Mucosa of descending colon (tissue), 3 donors: ENCODE results near the gene RCAN2. TPM values are rescaled to one million over a fixed set of nuclear protein-coding genes. Genes with fewer than 3 reads are reported as not detected.

Experiments
- ATAC-seq: fragments of 200-7000 bp; cut with Tn5 transposase; one replicate; pipeline ENCODE4 v1.9.1; 2020; ENCODE audit warnings: mild to moderate bottlenecking, moderate library complexity
- DNase-seq, 3 donors: peaks; one replicate each; pipeline ENCODE4 v3.0.0-alpha.2; 2020
- H3K36me3 ChIP-seq: fragments of 200-600 bp; one replicate; pipeline ENCODE4 v1.8.0; 2021; ENCODE audit warnings: low read depth, mild to moderate bottlenecking
- H3K4me1 ChIP-seq: fragments of 200-600 bp; one replicate; pipeline ENCODE4 v1.8.0; 2021; ENCODE audit warnings: low read depth, mild to moderate bottlenecking
- H3K4me3 ChIP-seq: fragments of 200-600 bp; one replicate; pipeline ENCODE4 v1.8.0; 2021; ENCODE audit warnings: mild to moderate bottlenecking
- H3K9me3 ChIP-seq: fragments of 200-600 bp; one replicate; pipeline ENCODE4 v1.8.0; 2021; ENCODE audit warnings: mild to moderate bottlenecking
- CTCF ChIP-seq: fragments of 200-600 bp; IDR thresholded peaks from one replicate; pipeline ENCODE4 v1.8.0; 2022; ENCODE audit warnings: antibody characterized with exemption, mild to moderate bottlenecking
- intact Hi-C, 2 donors: fragments of 100-400 bp; cut with DNase I in 1 of 2; cut with micrococcal nuclease in 1 of 2; formaldehyde crosslinking; loops; one replicate each; pipeline versions ENCODE4 v1.11.0 to v1.11.1; 2022; cut with DNase I, micrococcal nuclease
- total RNA-seq, 3 donors: library from RNA; stranded (reverse); fragmentation: NEBNext Ultra II Directional in 2 of 3; extraction: Animal tissue kit (Norgen Biotek cat#: 25700) in 2 of 3; gene quantifications; one replicate each; pipeline versions ENCODE4 v1.2.1 to v1.2.4, GENCODE V29; 2021 to 2023
- donor health status: DM: no; HTN: no; CAD: no; lungs with moderate emphysema.
- donor health status: DM: no; HTN: no; CAD: no.
- donor health status: DM: no; HTN: yes; CAD: no.

Gene RCAN2
- total RNA-seq, 3 donors from 2014 or later, result 5.1 to 6.6 (median 6.1) TPM

- ATAC-seq (no peak), DNase-seq (no peak)
- Histone ChIP-seq H3K4me1 (no peaks in the 10 kb centered on the region), H3K36me3 (no peaks in the 10 kb centered on the region), H3K4me3 (no peak overlapping the region), H3K9me3 (no peaks in the 10 kb centered on the region)
- TF ChIP-seq CTCF, result no peak
- intact Hi-C loops, result no loop called here
Observed at GRCh38 chr6:46191961-46192360, 299.3 kb downstream of the RCAN2 start.

DNA sequence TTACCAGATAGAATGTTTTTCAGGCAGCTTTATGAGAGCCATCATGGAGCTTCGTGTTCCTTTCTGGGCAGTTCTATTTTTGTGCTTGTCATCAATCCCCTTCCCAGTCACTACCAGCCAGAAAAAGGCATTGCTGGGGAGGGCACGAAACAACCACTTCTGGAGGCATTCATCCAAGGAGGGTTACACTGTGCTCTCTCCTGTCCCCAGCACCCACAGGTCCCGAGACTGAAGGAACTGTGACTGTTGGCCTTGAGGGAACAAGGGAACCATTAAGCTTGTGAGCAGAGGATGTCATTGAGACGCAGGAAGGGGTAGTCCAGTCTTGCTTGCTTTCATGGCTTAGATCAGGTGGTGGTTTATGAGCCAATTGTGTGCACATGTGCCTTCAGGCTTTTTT lies 300.4 kb downstream of the RCAN2 start:
- intact Hi-C loops, result no loop called here
- TF ChIP-seq CTCF, result no peak
- ATAC-seq, result no peak

GRCh38 chr6:46189726-46190125 lies 301.5 kb downstream of the RCAN2 start:
- Histone ChIP-seq H3K4me3 (no peak overlapping the region), H3K4me1 (no peaks in the 10 kb centered on the region), H3K36me3 (no peaks in the 10 kb centered on the region), H3K9me3 (no peaks in the 10 kb centered on the region)
- intact Hi-C loops, result no loop called here
- no peak for ATAC-seq
- no peak for TF ChIP-seq CTCF
- DNase-seq, result no peak

More for the DNA sequence above, 300.4 kb downstream of the RCAN2 start:
- Histone ChIP-seq H3K4me1 (no peaks in the 10 kb centered on the region), H3K4me3 (no peak overlapping the region), H3K36me3 (no peaks in the 10 kb centered on the region), H3K9me3 (no peaks in the 10 kb centered on the region)
- DNase-seq, result no peak

DNA sequence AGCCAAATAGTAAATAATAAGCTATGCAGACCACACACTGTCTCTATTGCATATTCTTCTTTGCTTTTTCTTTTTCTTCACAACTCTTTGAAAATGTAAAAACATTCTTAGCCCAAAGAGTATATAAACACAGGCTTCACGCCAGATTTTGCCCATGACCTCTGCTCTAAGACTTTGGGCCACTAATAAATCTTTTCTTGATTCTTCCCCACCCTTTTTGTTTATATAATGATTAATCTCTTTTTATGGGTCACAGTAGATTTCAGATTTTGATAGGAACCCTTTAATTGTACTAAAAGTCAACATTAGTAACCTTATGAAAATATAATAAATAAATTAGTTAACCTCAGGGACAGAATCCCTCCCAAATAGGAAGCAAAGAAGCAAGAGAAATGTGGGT lies 304.7 kb downstream of the RCAN2 start:
- Histone ChIP-seq H3K4me1 (no peaks in the 10 kb centered on the region), H3K4me3 (no peak overlapping the region), H3K9me3 (no peaks in the 10 kb centered on the region), H3K36me3 (no peaks in the 10 kb centered on the region)
- ATAC-seq, result no peak
- intact Hi-C loops, result no loop called here
- TF ChIP-seq CTCF, result no peak
- DNase-seq, result no peak

DNA sequence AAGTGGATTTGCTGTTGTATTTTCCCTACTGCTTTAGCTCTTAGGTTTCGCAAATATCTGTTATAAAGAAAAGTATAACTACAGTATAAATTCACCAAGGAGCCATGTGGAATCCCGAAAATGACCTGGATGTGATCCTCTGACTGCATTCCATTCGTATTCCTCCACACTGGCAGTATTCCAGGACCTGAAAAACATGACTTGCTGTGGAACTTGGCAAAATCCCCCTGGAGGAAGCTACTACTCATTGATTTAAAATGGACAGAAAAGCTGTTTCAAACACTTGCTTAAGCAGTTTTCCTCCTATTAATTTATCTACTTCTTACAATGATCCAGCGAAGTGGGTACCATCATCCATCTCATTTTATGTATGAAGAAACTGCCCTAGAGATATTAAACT lies 307.1 kb downstream of the RCAN2 start:
- intact Hi-C loops, result no loop called here
- no peaks in the 10 kb centered on the region for H3K36me3 ChIP-seq
- H3K9me3 ChIP-seq, result no peaks in the 10 kb centered on the region
- no peaks in the 10 kb centered on the region for H3K4me1 ChIP-seq
- no peak for ATAC-seq
- TF ChIP-seq CTCF, result no peak
- no peak overlapping the region for H3K4me3 ChIP-seq
- DNase-seq, result no peak

DNA sequence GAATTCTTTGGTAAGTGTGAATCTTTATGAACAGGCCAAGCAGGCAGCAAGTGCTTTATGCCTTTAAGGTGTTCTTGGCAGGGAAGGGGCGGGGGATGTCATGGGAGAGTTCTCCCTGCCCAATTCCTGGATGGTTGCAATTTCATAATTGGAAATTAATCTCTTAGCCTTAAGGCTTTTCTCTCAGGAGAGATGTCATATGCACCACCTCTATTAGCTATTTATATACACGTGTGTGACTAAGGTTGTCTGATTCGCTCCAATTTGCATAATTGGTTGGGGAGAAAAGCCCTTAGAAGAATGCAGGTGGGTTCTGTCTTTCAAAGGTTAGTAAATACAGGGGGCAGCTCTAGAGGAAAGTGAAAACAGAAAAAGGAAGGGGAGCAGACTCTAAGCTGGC lies 315.3 kb downstream of the RCAN2 start:
- ATAC-seq (no peak), DNase-seq (no peak)
- Histone ChIP-seq H3K4me1 (peaks cover 3% of the 10 kb centered on the region), H3K9me3 (no peaks in the 10 kb centered on the region), H3K36me3 (no peaks in the 10 kb centered on the region), H3K4me3 (no peak overlapping the region)
- TF ChIP-seq CTCF, result no peak
- intact Hi-C loops, result no loop called here
